Left lobe of liver (tissue), 2 donors: ENCODE results near the gene FLCN. TPM values are rescaled to one million over a fixed set of nuclear protein-coding genes. Genes with fewer than 3 reads are reported as not detected.
A peak's percentile ranks its signal among the peaks of the same experiment; 100 is the strongest.
"Not testable (repeated sequence)": the region's sequence is repeated elsewhere in the genome, so short reads cannot be mapped to it uniquely, and the experiment has no call there.

Source experiments
- ATAC-seq: fragments of 200-7000 bp; cut with Tn5 transposase; one replicate; pipeline ENCODE4 v1.9.1; 2020; ENCODE audit warnings: mild to moderate bottlenecking, moderate library complexity
- DNase-seq: peaks from one replicate; pipeline ENCODE4 v3.0.0-alpha.2; 2020; ENCODE audit warnings: low spot score
- total RNA-seq: library from RNA; stranded (reverse); gene quantifications from one replicate; pipeline ENCODE4 v1.2.1, GENCODE V29; 2021
- donor health status: DM: no; HTN: no; CAD: no; lungs with moderate emphysema.
- donor health status: DM: no; HTN: yes; CAD: no.

Gene FLCN, protein sequence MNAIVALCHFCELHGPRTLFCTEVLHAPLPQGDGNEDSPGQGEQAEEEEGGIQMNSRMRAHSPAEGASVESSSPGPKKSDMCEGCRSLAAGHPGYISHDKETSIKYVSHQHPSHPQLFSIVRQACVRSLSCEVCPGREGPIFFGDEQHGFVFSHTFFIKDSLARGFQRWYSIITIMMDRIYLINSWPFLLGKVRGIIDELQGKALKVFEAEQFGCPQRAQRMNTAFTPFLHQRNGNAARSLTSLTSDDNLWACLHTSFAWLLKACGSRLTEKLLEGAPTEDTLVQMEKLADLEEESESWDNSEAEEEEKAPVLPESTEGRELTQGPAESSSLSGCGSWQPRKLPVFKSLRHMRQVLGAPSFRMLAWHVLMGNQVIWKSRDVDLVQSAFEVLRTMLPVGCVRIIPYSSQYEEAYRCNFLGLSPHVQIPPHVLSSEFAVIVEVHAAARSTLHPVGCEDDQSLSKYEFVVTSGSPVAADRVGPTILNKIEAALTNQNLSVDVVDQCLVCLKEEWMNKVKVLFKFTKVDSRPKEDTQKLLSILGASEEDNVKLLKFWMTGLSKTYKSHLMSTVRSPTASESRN
- 34.7 TPM for total RNA-seq

DNA sequence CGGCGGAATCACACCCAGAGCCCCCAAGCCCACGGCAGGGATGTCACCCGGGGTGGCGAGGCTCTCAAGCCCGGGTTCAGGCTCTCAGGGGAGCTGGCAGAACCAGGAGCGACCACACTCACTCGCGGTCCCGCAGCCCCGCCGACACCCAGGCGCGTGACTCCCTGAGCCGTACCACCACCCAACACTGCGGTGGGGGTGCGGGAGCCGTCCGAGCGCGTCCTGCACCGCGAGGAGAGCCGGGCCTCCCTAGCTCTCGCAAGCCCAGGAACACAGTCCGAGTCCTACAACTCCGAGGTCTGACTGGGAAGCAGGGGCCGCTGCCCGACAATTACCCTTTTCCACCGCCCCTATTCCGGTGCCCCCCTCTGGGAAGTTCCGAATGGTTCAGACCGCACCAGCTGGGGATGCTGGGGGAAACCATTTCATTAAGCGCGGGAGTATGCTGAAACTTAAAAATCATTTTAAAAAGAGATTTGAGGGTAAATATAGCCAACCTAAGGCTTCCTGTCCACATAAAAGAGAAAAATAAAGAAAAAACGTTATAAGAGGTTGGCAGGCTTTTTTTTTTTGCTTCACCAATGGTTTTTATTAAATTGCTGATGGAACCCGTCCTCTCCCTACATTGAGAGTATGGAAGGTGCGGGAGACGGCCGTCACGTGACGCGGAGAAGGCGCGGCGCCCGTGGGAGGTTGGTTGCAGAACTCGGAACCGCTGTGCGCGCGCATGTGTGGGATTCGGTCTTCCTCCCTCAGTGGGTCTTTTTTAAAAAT is at the start of gene FLCN:
FLCN (minus strand) TSS at position 143 of the 774 bp plus-strand sequence. CDS start 9,031 bp downstream, outside the sequence.
- ATAC-seq: peak; percentile 89
- peak; percentile 88 for DNase-seq

DNA sequence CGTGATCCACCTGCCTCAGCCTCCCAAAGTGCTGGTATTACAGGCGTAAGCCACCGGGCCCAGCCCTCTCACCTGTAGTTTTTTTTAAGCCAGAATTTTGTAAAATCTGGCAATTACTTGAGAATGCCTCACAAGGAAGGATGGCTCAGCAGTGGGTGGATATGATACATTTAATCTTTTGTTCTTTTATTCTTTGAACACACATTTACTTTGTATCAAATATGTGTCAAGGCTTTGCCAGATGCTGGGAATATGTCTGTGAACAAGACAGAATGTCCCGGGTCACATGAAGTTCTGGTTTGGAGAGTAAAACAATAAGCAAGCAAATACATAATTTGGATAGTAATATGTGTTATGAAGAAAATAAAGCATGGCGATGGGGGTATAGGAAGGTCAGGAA is 49.0 kb upstream of the FLCN start:
- DNase-seq (no peak), ATAC-seq (no peak)

DNA sequence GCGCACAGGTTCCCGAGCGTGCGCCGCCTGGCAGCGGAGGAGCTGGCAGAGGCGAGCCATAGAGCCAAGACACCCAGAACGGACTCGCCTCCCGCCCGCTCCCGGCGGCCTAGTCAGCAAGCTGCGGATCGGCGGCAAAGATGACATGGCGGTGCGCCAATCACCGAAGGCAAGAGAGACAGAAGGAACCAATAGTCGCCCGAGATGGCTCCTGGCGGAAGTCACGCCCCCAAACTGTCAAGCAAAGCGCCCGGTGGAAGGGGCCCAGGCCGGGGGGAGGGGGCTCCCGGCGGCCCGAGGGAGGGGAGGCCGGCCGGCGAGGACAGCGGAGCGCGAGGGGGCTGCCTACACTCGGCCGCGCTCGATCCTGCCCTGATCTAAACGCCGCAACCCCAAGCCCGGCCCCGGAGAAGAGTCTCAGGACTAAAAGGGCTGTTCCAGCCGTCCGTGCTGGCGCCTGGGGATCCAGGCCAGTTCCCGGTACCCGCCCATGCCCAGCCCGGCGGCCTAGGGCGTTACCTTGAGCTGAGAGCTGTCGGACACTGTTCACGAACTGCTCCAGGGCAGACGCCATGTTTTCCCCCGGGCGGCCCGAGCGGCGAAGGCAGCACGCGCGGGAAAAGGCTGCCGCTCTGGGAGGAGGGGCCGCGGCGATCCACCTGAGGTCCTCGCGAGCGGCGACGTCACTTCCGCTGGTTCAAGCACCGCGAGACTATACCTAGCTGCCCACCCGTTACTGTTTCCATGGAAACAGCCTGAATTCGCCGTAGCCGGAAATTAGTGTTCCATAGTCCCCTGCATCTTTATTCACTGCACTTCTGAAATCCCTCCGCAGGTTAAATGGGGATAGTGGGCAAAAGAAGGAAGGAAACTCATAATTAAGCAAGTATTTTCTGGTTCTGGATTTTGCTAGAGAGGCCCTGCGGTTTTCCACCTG is 43.9 kb upstream of the FLCN start, which contains the start of gene COPS3:
COPS3 (minus strand) TSS at position 634 of the 937 bp plus-strand sequence; CDS start at position 574, 60 bp downstream.
- DNase-seq (peak; percentile 99), ATAC-seq (peak; percentile 95)

DNA sequence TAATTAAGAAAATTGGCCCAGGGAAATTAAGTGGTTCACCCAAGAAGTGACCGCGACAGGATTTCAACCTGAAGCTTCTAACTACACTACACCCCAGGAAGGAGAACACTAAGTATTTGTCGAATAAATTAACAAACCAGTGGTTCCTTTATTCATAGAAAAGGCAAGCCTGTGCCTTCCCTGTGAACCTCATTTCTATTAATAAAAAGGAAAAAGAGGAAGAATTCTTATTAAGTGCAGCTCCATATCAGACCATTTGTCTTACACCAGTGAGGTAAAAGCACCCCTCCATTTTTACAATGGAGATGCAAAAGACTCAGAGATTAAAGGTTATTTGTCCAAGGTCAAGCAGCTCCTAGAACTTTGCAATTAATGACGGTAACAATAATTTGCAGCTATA is 42.3 kb upstream of the FLCN start:
- no peak for DNase-seq
- ATAC-seq: no peak

DNA sequence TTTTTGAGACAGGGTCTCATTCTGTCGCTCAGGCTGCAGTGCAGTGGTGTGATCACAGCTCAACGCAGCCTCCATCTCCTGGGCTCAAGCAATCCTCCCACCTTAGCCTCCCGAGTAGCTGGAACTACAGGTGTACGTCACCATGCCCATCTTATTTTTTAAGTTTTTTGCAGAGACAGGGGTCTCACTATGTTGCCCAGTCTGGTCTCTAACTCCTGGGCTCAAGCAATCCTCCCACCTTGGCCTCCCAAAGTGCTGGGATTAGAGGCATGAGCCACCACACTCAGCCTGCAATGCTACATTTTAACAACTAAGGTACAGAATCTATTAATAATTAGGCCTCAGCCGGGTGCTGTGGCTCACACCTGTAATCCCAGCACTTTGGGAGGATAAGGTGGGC is 40.5 kb upstream of the FLCN start:
- not testable (repeated sequence) for DNase-seq

DNA sequence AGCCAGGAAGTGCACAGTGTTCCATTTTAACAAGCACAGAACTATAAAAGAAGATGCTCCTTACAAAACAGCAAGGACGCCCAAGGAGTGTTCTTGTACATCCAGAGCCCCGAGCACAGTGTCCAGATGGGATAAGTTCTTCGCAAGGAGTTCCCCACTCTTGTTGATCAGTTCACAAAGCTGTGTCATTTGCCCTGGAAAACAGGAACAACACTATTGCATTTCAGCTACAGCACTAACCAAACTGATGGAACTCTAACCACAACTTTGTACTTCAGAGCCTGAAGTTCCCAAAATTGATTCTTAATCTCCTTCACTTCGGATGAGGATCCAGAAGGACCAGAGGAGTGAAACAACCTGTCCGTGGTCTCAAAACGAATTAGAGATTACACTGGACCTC is 39.0 kb upstream of the FLCN start:
- DNase-seq (no peak), ATAC-seq (no peak)

More for the DNA sequence above, 40.5 kb upstream of the FLCN start:
- not testable (repeated sequence) for ATAC-seq

DNA sequence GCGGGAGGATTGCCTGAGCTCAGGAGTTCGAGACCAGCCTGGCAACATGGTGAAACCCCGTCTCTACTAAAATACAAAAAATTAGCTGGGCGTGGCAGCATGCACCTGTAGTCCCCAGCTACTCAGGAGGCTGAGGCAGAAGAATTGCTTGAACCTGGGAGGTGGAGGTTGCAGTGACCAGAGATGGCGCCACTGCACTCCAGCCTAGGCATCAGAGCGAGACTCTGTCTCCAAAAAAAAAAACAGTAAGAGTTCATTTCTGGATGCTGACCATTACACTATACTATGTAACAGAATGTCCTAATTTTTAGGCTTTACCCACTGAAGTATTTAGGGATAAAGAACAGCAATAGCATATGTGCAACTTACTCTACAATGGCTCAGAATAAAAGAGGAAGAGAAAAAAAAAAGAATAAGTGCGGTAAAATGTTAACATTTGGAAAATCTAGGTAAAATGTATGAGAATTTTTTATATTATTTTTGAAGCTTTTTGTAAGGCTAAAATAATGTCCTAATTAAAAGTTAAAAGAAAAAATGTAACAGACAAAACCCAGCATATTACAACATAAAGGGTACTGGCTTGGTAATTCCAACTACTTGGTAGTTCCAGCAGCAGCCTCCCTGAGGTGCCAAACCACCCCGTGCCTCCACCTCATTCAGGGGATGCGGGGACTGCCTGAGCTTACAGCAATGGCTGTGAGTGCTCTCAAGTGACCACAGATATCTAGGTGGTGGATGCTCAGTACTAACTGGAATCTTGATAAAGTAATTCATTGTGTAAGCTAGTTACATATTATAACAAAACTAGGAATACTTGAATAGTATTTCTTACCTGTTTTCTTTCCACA is 33.2 kb upstream of the FLCN start:
- DNase-seq (no peak), ATAC-seq (no peak)

DNA sequence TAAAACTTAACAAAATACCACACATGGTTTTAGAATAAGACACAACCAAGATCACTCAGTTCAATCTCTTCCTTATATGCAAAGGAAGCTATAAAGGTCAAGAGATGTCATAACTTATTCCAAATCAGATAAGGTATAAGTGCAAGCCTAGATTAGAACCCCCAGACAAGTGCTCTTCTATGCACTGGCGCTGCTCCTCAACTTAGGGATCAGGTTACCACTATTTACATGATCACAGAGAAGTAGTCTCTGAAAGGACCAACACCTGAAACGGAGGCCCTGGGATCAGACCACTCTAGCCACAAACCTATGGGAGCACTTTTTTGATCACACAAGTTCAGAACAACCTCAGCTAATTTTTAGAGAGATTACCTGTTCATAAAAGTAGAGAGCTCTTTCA is 27.5 kb upstream of the FLCN start:
- DNase-seq (no peak), ATAC-seq (no peak)

DNA sequence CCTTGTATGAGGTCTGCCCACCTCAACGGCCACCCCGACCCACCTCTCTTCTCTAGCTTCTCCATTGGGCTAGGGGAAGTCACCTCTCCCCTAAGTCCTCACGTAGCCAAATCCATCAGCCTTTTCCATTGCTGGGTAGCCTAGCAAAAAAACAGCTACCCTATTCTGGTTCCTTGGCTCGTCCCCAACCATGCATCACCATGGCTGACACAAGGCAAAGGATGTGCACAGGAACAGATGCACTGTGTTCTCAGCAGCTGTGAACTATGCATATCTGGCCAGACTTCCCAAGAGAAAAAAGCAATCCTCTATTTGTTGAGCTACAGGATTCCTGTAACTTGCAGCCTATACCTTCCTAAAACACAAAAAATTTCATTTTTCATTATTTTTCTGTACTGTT is 22.0 kb upstream of the FLCN start:
- ATAC-seq: no peak
- no peak for DNase-seq

DNA sequence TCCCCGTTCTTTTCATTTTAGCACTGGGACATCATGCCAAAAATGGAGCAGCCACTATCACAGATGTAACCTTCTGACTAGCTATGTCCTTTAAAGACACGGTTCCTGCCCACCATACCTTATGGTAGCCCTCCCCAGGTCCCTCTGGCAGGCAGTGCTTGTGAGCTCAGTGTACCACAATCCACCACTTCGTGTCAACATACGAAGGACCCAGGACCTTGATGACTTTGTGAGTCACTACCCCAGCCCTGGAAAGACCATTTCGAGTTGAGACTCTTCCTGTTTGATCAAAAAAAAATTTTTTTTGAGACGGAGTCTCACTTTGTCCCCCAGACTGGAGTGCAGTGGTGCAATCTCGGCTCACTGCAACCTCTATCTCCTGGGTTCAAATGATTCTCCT is 21.0 kb upstream of the FLCN start:
- ATAC-seq: no peak
- DNase-seq: no peak

DNA sequence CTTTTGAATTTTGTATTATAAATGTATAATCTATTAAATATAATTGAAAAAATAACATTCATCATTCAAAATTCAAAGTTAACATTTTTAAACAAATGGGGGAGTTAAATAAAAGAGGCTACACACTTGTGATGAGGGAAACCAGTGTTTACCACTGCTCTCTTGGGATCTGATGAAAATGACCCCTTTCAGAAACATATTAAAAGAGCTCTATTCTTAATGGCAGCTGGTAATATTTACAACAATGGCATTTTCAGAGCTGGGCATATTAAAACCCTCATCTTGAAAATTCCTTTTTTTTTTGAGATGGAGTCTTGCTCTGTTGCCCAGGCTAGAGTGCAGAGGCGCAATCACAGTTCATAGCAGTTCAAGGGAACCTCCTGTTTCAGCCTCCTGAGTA is 19.3 kb upstream of the FLCN start:
- no peak for ATAC-seq

DNA sequence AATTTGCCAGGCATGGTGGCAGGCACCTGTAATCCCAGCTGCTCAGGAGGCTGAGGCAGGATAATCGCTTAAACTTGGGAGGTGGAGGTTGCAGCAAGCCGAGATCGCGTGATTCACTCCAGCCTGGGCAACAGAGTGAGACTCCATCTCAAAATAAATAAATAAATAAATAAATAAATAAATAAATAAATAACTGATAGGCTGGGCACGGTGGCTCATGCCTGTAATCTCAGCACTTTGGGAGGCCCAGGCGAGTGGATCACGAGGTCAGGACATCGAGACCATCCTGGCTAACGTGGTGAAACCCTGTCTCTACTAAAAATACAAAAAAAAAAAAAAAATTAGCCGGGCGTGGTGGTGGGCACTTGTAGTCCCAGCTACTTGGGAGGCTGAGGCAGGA is 18.7 kb upstream of the FLCN start:
- not testable (repeated sequence) for DNase-seq, ATAC-seq

More for the DNA sequence above, 19.3 kb upstream of the FLCN start:
- DNase-seq: no peak

DNA sequence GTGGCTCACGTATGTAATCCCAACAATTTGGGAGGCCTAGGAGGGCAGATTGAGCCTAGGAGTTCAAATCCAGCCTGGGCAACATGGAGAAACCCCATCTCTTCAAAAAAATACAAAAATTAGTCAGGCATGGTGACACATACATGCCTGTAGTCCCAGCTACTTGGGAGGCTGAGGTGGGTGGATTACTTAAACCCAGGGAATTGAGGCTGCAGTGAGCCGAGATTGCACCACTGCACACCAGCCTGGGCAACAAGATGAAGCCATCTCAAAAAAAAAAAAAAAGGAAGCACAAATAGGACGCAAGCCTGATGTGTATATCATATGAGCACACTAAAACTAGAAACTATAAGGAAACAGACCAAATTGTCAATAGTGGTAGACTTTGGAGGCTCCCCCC is 17.1 kb upstream of the FLCN start:
- ATAC-seq: no peak
- no peak for DNase-seq

DNA sequence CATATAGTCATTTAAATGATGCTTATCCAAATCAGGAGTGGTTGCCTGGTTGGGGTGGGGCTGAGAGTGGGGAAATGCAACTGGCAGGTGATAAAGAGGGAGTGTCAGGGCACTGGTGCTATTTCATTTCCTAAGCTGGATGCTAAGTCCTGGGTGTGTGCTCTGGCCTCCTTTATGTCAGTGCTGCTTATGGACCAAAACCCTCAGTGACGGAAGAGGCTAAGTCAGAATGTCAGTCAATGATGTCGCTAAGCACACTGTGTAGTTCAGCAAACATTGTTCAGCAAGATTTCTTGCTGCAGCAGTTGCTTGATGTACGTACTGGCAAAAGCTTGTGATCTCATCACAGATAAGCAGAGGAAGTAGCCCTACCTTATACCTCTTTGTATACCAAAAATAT is 16.4 kb upstream of the FLCN start:
- no peak for DNase-seq
- no peak for ATAC-seq

DNA sequence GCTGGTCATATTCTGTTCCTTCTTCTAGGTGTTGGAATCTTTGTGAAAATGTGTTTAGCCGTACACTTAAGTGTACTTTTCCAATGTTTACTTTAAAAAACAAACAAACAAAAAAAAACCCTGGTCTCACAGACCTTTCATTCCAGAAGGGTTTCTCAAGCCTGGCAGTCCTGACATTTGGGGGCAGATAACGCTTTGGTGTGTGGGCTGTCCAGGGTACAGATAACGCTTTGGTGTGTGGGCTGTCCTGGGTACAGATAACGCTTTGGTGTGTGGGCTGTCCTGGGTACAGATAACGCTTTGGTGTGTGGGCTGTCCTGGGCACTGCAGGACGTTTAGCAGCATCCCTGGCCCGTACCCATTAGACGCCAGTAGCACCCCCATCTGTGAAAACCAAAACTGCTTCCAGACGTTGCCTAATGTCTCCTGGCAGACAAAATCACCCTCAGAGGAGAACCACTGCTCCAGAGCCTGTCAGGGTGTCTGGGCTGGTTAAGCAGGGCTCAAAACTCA is 15.2 kb upstream of the FLCN start:
- ATAC-seq: peak; percentile 51
- no peak for DNase-seq

DNA sequence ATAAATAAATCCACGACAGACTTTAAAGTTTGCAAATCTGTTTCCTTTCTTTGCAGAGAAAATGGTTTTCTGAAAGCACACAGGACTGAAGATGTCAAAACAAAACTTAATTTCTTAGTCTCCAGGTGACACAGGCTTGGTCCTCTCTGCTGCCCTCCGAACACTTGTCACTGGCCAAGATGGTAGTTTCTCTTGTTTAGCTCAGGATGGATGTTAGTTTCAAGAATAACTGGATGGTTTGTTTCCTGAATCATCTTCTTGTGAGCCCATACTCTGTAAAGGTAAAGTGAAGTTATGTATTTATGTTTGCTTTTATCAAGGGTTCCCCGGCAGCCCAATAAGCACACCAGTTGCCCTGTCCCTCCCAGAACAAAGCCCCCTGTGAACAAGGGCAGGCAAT is 9.9 kb upstream of the FLCN start:
- DNase-seq: no peak
- no peak for ATAC-seq

DNA sequence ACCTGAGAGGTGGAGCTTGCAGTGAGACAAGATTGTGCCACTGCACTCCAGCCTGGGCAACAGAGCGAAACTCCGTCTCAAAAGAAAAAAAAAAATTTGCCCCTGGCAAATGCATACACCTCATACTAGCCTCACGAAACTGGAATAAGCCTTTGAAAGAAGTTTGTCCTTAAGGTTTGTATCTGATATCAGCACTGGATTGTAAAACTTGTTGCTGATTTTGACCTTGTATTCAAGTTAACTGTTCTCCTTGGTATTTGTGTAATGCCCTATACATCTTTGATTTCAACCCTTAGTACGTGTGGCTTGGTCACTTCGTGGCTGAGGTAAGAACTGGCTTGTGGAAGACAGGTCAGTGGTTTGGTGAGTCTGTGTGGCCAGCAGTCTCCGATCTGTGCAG is 6.2 kb upstream of the FLCN start:
- DNase-seq (no peak), ATAC-seq (no peak)

DNA sequence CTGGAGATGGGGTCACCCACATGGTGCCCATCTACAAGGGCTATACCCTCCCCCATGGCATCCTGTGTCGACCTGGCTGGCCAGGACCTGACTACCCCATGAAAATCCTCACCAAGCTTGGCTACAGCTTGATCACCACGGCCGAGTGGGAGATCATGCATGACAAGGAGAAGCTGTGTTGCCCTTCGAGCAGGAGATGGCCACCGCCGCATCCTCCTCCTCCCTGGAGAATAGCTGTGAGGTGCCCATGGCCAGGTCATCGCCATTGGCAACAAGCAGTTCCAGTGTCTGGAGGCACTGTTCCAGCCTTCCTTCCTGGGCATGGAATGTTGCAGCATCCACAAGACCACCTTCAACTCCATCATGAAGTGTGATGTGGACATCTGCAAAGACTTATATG is 5.3 kb upstream of the FLCN start:
- DNase-seq: no peak
- ATAC-seq: no peak

DNA sequence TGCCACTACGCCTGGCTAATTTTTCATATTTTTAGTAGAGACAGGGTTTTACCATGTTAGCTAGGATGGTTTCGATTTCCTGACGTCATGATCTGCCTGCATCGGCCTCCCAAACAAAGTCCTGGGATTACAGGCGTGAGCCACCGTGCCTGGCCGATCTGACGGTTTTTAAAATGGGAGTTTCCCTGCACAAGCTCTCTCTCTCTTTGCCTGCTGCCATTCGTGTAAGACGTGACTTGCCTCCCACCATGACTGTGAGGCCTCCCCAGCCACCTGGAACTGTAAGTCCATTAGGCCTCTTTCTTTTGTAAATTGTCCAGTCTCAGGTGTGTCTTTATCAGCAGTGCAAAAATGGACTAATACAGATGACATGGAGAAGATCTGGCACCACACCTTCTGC is 4.7 kb upstream of the FLCN start:
- DNase-seq: no peak

More for the DNA sequence above, 4.7 kb upstream of the FLCN start:
- ATAC-seq: no peak
